ENCODE results near the gene GOSR2. TPM values are rescaled to one million over a fixed set of nuclear protein-coding genes. Genes with fewer than 3 reads are reported as not detected.

The GOSR2 gene
- total and polyA plus RNA-seq, 2 of the 13 experiments (the other 11 are each of a cell fraction or from before 2014, with no cell fraction given): 61.5 to 63.9 TPM

- in situ Hi-C loops (cut with HindIII; ENCODE audit: extremely low pct_ligation_motif_present, low pct_unique_long_range_greater_than_20kb) (loop anchor here (10.0 kb wide), 1 partner anchor 55 kb away; no protein-coding TSS in a partner anchor), intact Hi-C loops (cut with micrococcal nuclease; ENCODE audit: unreplicated experiment) (no loop called here)
- no peak for ATAC-seq
- Histone ChIP-seq H3K4me1 (ENCODE audit: insufficient read depth, low read length) (peaks cover 44% of the 10 kb centered on the region), H3K4me2 (ENCODE audit: low read depth, low read length) (no peak overlapping the region), H3K9me3 (ENCODE audit: low read length) (no peaks in the 10 kb centered on the region), H3K4me3 (replicated peaks in 1 of 3; ENCODE audit: insufficient read depth in 1 of 3, low read depth in 2 of 3, low read length in 3 of 3) (no peak overlapping the region), H3K27ac (ENCODE audit: extremely low read length, insufficient read depth, low read length) (no peak overlapping the region), H3K36me3 (replicated peaks in 1 of 2; ENCODE audit: control insufficient read depth in 1 of 2, insufficient read depth in 2 of 2, low read length in 2 of 2) (peaks cover 42 to 62% of the 10 kb centered on the region in 2 experiments), H3K79me2 (ENCODE audit: insufficient read depth, low read length) (peaks cover 48% of the 10 kb centered on the region), H3K9ac (ENCODE audit: insufficient read depth, low read depth, low read length) (no peak overlapping the region), H2AFZ (ENCODE audit: low read length) (no peak overlapping the region), H4K20me1 (ENCODE audit: insufficient read depth, low read length) (peaks cover 36% of the 10 kb centered on the region), H3K27me3 (ENCODE audit: control insufficient read depth in 1 of 2, insufficient read depth in 2 of 2, low read length in 2 of 2) (no peaks in the 10 kb centered on the region; a peak in 1 of 5 replicates)
- BruUV-seq (replicated peaks): no TSS peak
- FAIRE-seq: no peak
- 99% methylated on average over 4 of the region's 4 CpGs for WGBS (ENCODE audit: low lambda C conversion rate)
- ChIA-PET POLR2A (no interaction called here), CTCF (ENCODE audit: low intra/inter-chr PET ratio, low total read pairs) (no interaction called here)
- no peak for DNase-seq (ENCODE audit: low spot score)
- no peak for TF ChIP-seq GLMP (CRISPR knock-in tag; IDR thresholded peaks at IDR 0.05; ENCODE audit: borderline replicate concordance)
- TF ChIP-seq RBM22 (optimal IDR thresholded peaks at IDR 0.05; ENCODE audit: low read length): peak; percentile 28
These were observed 7.1 kb downstream of the GOSR2 start for GRCh38 chr17:46930051-46930450.

- Histone ChIP-seq H3K36me3 (replicated peaks in 1 of 2; ENCODE audit: control insufficient read depth in 1 of 2, insufficient read depth in 2 of 2, low read length in 2 of 2) (peaks cover 52 to 77% of the 10 kb centered on the region in 2 experiments), H3K9me3 (ENCODE audit: low read length) (no peaks in the 10 kb centered on the region), H3K27me3 (ENCODE audit: control insufficient read depth in 1 of 2, insufficient read depth in 2 of 2, low read length in 2 of 2) (no peaks in the 10 kb centered on the region; a peak in 1 of 5 replicates), H3K79me2 (ENCODE audit: insufficient read depth, low read length) (peaks cover 32% of the 10 kb centered on the region), H3K4me3 (replicated peaks in 1 of 3; ENCODE audit: insufficient read depth in 1 of 3, low read depth in 2 of 3, low read length in 3 of 3) (no peak overlapping the region), H3K9ac (ENCODE audit: insufficient read depth, low read depth, low read length) (no peak overlapping the region), H3K27ac (ENCODE audit: extremely low read length, insufficient read depth, low read length) (no peak overlapping the region), H3K4me2 (ENCODE audit: low read depth, low read length) (no peak overlapping the region), H2AFZ (ENCODE audit: low read length) (no peak overlapping the region), H3K4me1 (ENCODE audit: insufficient read depth, low read length) (peaks cover 28% of the 10 kb centered on the region), H4K20me1 (ENCODE audit: insufficient read depth, low read length) (peaks cover 26% of the 10 kb centered on the region)
- ATAC-seq (no peak), DNase-seq (ENCODE audit: low spot score) (no peak), FAIRE-seq (no peak)
- ChIA-PET POLR2A (no interaction called here), CTCF (ENCODE audit: low intra/inter-chr PET ratio, low total read pairs) (no interaction called here)
- no TSS peak for BruUV-seq (replicated peaks)
- in situ Hi-C loops (cut with HindIII; ENCODE audit: extremely low pct_ligation_motif_present, low pct_unique_long_range_greater_than_20kb): loop anchor here (10.0 kb wide), 1 partner anchor 57 kb away; no protein-coding TSS in a partner anchor
- intact Hi-C loops (cut with micrococcal nuclease; ENCODE audit: unreplicated experiment): no loop called here
- 93% methylated on average over 4 of the region's 4 CpGs for WGBS (ENCODE audit: low lambda C conversion rate)
- no peak for TF ChIP-seq PHF20 (CRISPR knock-in tag; IDR thresholded peaks at IDR 0.05)
- TF ChIP-seq DBP (CRISPR knock-in tag; IDR thresholded peaks at IDR 0.05; ENCODE audit: not compliant biosample characterization): no peak
- no peak for TF ChIP-seq GLMP (CRISPR knock-in tag; IDR thresholded peaks at IDR 0.05; ENCODE audit: borderline replicate concordance)
- TF ChIP-seq KLF6 (CRISPR knock-in tag; IDR thresholded peaks at IDR 0.05): no peak
- no peak for TF ChIP-seq BRF2 (CRISPR knock-in tag; IDR thresholded peaks at IDR 0.05)
- no peak for TF ChIP-seq ZNF136 (CRISPR knock-in tag; IDR thresholded peaks at IDR 0.05; ENCODE audit: low read depth)
- no peak for TF ChIP-seq ZFP1 (CRISPR knock-in tag; IDR thresholded peaks at IDR 0.05)
- no peak for TF ChIP-seq FUBP1 (CRISPR knock-in tag; IDR thresholded peaks at IDR 0.05; ENCODE audit: borderline replicate concordance)
- TF ChIP-seq KDM4B (CRISPR knock-in tag; IDR thresholded peaks at IDR 0.05): no peak
These were observed 8.6 kb downstream of the GOSR2 start for GRCh38 chr17:46931596-46931995.

Data from HepG2 (cell line).